Mammary epithelial cell (primary cell): ENCODE results near the gene DNAAF5.

ENCODE experiments used
- EZH2 ChIP-seq: IDR thresholded peaks from 2 replicates; pipeline ENCODE4 v1.6.1; 2012; ENCODE audit warnings: low read length, inconsistent platforms, borderline replicate concordance
- TF ChIP-seq, protein P1 (sequence below), 2 donors: IDR thresholded peaks in 1 of 2; conservative IDR thresholded peaks in 1 of 2; 2 replicates each; pipeline ENCODE4 v1.5.1; 2011 to 2012; ENCODE audit warnings: inconsistent platforms in 2 of 2, low read length in 2 of 2, mild to moderate bottlenecking in 2 of 2, control low read depth in 1 of 2, low read depth in 1 of 2; ENCODE audit not compliant: insufficient read depth in 1 of 2; ENCODE audit errors: extremely low read depth in 1 of 2

DNA sequence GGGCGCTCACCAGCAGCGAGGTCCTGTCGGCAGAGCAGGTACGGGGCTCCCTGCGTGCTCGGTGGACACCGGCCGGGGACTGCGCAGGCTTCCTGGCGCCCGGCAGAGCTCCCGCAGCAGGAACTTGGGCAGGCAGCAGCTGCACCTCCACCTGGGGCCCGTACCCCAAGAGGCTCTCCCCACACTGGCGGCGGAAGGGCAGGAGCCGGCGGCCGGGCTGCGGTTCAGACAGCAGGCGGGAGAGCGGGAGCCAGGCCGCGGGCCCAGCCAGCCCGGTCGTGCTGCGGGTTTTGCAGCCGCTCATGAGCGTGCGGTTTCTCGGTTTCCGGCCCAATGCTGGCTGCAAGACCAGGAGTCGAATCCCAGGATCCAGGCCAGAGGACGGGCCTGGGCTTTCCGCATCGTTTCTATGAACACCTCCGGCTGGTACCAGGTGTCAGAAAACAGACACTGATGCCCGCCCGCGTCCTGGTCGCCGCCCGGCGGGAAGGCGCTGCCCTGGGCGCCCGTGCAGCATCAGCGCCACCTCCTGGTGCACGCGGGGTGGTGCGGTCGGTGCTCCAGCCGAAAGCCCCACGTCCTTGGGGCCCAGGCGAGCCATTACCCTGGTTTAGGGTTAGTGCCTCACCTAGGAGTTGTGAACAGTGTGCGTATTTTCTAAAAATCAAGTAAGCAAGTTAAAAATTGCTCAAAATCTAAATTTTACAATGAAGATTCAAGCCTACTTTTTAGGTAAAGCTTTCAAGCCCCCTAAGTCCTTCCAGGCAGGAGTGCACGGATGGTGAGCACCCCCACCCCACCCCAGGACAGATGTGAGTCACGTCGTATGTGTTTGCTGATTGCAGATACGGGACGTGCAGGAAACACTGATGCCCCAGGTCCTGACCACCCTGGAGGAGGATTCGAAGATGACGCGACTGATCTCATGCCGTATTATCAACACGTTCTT, 47.9 kb downstream of the DNAAF5 start:
- TF ChIP-seq EZH2, result no peak
- TF ChIP-seq, protein P1, sequence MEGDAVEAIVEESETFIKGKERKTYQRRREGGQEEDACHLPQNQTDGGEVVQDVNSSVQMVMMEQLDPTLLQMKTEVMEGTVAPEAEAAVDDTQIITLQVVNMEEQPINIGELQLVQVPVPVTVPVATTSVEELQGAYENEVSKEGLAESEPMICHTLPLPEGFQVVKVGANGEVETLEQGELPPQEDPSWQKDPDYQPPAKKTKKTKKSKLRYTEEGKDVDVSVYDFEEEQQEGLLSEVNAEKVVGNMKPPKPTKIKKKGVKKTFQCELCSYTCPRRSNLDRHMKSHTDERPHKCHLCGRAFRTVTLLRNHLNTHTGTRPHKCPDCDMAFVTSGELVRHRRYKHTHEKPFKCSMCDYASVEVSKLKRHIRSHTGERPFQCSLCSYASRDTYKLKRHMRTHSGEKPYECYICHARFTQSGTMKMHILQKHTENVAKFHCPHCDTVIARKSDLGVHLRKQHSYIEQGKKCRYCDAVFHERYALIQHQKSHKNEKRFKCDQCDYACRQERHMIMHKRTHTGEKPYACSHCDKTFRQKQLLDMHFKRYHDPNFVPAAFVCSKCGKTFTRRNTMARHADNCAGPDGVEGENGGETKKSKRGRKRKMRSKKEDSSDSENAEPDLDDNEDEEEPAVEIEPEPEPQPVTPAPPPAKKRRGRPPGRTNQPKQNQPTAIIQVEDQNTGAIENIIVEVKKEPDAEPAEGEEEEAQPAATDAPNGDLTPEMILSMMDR (conservative IDR thresholded peaks at IDR 0.05 in 1 of 2, IDR thresholded peaks at IDR 0.05 in 1 of 2; ENCODE audit: extremely low read depth in 1 of 2, insufficient read depth in 1 of 2, low read depth in 1 of 2, low read length in 2 of 2), result peak; percentile 91 to 95
